ENCODE results near the gene MC3R.
"Not testable (repeated sequence)": the region's sequence is repeated elsewhere in the genome, so short reads cannot be mapped to it uniquely, and the experiment has no call there.

The MC3R gene

DNA sequence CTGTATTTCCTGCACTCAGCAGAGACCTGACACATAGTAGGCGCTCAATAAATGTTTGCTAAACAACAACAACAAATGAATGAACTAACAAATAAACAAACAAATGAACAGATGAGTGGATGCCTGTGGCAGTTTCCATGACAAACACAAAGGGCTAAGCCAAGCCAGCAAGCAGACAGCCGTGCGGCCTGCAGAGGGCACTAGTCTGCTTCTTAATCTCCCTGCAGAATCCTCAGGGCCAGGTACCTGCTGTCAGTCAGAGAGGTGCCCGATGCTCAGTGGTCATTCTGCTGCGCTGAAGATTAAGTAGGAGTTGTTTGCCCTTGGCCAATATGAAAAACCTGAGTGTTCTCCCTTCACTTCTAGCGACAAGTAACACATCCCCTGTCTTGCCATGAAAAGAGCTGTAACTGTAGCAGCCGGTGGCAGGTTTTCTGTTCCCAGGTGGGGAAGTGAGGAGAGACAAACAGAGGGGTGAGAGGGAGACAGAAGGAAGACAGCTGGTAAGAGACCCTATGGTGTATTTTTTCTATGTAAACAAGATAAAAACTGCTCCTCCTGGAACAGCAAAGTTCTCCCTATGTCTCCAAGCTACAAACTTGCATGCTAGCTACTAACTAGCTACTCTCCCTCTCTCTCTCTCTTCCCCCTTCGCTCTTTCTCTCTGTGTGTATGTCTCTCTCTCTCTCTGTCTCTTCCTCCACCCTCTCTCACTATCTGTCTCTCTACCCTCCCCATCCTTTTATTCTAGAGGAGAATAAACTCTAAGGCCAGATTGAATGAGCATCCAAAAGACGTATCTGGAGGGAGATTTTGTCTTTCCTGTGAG is at the start of gene MC3R:
Gene MC3R, plus strand, starts transcription at position 779 of the 829 bp plus-strand sequence. CDS start 112 bp downstream, outside the sequence.
- in situ Hi-C loops (cut with MboI; ENCODE audit: low sequenced_read_pairs) = no loop called here

- in situ Hi-C loops (cut with MboI; ENCODE audit: low sequenced_read_pairs) = no loop called here
Observed at GRCh38 chr20:56200456-56200855, 48.1 kb upstream of the MC3R start.

DNA sequence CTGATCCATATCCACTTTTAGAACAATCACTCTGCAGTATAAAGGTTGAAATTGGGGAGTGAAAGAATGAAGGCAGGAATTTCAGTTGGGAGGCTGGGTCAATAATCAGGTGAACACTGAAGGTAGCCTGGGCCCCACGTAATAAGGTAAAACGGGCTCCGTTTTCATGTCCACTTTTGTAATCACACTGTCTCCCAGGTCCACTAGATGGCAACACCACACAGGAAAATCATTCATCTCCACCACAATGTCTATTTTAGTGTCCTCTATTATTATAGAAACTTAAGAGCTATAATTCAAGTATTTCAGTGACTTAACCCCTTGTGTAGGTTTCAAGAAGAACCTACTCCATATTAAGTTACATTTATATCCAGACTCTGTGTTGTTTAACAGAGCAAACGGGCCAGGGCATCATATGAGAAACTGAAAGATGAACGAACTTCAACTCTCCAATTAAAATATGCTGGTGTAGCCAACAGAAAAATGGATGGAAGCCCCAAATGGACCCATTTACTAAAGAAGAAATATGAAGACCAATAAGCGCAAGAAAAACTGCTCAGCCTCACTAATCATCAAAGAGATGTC is 45.9 kb upstream of the MC3R start:
- in situ Hi-C loops (cut with MboI; ENCODE audit: low sequenced_read_pairs) = no loop called here

- in situ Hi-C loops (cut with MboI; ENCODE audit: low sequenced_read_pairs) = no loop called here
Observed at GRCh38 chr20:56204206-56204605, 44.3 kb upstream of the MC3R start.

DNA sequence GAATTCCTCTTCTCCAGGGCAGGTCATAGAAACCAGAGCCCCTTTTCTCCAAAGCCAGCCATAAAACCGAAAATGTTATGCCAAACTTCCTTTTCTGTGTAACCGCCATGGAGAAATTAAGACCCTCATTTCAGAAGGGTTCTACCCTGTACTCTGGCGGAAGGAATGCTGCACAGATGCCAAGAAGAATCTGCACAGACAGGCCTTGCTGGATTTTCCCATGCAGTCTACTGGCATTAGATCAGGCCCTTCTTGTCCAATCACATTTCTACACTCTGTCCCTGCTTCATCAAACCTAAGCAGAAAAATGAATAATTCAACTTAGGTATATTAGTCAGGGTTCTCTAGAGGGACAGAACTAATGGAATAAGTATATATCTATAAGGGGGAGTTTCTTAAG is 43.2 kb upstream of the MC3R start:
- in situ Hi-C loops (cut with MboI; ENCODE audit: low sequenced_read_pairs) = no loop called here

GRCh38 chr20:56207656-56208055 is 40.9 kb upstream of the MC3R start:
- in situ Hi-C loops (cut with MboI; ENCODE audit: low sequenced_read_pairs) = no loop called here

GRCh38 chr20:56208121-56208520 is 40.4 kb upstream of the MC3R start:
- in situ Hi-C loops (cut with MboI; ENCODE audit: low sequenced_read_pairs) = no loop called here

DNA sequence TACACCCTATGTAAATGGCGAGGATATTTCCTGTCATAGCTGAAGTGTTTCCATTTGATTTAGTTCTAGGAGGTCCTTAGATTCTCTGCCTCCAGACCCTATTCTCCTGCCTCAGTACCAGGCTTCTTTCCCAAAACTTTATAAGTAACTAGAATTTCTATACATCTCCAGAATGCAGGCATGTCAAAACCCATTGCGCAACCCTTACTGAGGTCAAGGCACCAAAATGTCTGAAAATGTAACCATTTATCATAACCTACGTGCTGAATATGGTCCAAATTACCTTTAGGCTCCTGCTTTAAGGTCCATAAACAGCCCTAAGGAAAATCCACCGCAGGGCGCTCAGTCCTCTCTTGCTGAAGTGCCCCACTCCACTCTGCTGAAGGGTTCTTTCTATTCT is 37.5 kb upstream of the MC3R start:
- in situ Hi-C loops (cut with MboI; ENCODE audit: low sequenced_read_pairs) = no loop called here

DNA sequence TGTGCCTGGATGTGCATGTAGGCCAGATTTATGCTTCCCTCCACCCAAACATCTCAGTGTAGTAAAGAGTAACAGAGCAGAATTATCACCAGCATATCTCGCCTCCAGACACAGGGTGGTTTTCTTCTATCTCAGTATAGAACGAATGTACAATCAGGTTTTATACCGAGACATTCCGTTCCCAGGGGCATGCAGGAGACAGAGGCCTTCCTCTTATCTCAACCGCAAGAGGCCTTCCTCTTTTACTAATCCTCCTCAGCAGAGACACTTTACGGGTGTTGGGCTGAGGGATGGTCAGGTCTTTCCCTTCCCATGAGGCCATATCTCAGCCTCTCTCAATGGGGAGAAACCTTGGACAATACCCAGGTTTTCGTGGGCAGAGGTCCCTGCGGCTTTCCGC is 36.4 kb upstream of the MC3R start:
- in situ Hi-C loops (cut with MboI; ENCODE audit: low sequenced_read_pairs) = no loop called here

DNA sequence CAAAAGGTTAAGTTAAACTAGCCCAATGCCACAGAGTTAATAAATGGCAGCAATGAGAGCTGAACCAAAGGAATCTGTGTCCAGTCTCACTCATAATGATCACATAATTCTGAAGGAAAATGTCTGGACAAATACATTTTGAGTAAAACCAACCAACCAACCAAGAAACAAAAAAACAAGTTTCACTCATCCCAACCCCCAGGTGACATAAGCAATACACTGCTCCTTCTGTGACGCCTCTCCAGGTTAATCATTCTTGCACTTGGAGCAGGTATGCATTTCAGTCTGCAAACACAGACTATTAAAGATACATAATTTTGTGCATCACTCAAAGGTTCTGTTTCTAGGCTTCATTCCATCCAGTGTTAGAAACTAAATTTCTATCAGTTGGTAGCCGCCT is 35.2 kb upstream of the MC3R start:
- in situ Hi-C loops (cut with MboI; ENCODE audit: low sequenced_read_pairs) = no loop called here

- in situ Hi-C loops (cut with MboI; ENCODE audit: low sequenced_read_pairs) = no loop called here
Observed at GRCh38 chr20:56215115-56215514, 33.4 kb upstream of the MC3R start.

- in situ Hi-C loops (cut with MboI; ENCODE audit: low sequenced_read_pairs) = no loop called here
Observed at GRCh38 chr20:56217829-56218228, 30.7 kb upstream of the MC3R start.

- in situ Hi-C loops (cut with MboI; ENCODE audit: low sequenced_read_pairs) = not testable (repeated sequence)
Observed at GRCh38 chr20:56221186-56221585, 27.3 kb upstream of the MC3R start.

DNA sequence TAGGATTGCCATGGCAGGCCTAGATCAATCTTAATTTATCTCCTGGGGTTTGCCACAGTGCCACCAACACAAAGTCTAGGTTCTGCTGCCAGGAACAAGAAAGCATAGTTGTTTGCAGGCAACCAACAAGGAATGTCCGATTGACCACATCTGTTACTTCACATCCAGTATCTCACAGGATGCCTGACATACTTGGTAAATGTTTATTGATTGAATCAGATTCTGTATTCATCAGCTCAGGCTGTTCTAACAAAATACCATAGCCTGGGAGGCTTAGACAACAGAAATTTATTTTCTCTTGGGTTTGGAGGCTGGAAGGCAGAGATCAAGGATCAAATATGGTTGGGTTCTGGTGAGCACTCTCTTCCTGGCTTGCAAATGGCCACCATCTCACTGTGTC is 26.3 kb upstream of the MC3R start:
- in situ Hi-C loops (cut with MboI; ENCODE audit: low sequenced_read_pairs) = no loop called here

DNA sequence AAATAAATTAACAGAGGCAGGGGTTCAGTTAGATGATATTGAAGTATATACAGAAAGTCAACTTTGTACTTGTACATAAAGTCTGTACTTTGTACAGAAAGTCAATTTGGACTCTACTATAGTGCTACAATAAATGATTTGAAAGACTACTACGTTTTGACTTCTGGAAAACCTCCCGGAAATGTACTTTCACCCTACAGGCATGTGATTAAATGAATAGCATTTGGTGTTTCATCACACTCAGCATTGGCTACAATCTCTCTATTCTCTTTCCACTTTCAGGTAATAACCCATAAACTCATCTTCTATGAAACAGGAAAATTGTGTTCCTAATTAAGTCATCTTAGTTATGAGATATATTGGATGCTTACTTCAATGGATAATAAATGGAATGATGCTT is 25.6 kb upstream of the MC3R start:
- in situ Hi-C loops (cut with MboI; ENCODE audit: low sequenced_read_pairs) = no loop called here

DNA sequence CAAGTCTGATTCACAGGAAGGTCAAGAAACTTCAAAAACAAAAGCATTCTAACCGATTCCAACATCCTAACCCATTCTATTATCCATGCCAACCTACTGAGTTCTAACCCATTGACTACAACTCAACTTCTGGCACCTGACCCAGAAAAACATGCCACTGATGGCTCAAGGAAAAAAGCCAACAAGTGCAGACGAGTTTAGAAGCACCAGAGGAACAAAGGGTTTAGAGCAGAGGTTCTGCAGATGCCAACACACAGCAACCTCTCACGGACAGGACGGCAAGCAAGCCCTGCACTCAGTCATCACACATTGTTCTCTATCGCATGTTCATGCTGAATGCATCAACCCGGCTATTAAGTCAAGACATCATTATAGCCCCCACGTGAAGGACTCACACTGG is 25.2 kb upstream of the MC3R start:
- in situ Hi-C loops (cut with MboI; ENCODE audit: low sequenced_read_pairs) = no loop called here

GRCh38 chr20:56228021-56228420 is 20.5 kb upstream of the MC3R start:
- in situ Hi-C loops (cut with MboI; ENCODE audit: low sequenced_read_pairs) = no loop called here

- in situ Hi-C loops (cut with MboI; ENCODE audit: low sequenced_read_pairs) = no loop called here
Observed at GRCh38 chr20:56229812-56230211, 18.7 kb upstream of the MC3R start.

DNA sequence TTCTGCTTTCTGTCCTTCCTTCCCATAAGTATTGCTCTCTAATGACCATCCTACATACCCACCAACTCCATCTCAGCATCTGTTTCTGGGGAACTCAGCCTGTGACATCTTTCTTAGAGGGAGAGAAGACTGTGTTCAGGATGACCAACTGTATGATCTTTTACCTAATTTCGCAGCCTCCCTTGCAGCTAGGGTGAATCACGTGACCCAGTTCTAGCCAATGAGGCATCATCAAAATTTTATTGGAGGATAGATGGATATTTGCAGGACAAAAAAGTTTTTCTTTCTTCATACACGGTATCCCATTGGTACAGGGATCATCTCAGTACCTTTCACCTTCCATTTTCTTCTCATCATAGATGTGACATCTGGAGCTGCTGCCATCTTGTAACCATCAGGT is 14.4 kb upstream of the MC3R start:
- in situ Hi-C loops (cut with MboI; ENCODE audit: low sequenced_read_pairs) = no loop called here

DNA sequence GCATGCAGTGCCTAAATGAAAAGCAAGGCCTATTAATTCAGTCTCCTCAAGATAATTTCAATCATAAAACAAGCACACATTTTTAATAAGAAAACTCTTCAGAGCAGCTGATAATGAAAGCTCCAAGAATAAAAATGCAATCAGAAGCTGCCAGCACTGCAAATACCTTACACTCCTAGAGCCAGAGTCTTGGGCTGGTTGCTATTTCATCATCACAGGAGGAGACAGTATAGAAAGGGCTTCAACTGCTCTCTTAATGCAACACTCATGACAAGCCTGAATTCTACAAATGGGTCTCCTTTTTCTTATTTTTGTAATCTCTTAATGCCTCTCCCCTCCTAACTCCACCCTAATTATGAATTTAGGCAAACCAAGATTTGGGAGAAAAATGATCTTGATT is 11.2 kb upstream of the MC3R start:
- in situ Hi-C loops (cut with MboI; ENCODE audit: low sequenced_read_pairs) = no loop called here

DNA sequence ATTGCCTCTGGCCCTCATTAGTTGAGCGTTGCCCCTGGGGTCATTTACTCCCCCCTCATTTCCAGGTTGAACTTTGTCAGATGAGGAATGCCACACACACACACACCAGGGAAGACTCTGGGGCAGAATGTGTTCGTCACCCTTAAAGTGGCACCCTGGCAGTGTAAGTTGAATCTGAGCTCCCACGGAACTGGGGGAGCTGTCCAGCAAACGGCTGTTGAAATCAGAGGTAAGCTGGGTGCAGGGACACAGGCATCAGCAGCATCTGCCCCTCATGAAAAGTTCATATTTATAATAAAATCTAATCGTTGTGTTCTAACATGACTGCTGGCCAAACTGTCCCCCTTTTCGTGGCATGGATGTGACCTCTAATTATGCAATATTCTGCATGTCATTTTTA is 4.3 kb upstream of the MC3R start:
- in situ Hi-C loops (cut with MboI; ENCODE audit: low sequenced_read_pairs) = no loop called here

DNA sequence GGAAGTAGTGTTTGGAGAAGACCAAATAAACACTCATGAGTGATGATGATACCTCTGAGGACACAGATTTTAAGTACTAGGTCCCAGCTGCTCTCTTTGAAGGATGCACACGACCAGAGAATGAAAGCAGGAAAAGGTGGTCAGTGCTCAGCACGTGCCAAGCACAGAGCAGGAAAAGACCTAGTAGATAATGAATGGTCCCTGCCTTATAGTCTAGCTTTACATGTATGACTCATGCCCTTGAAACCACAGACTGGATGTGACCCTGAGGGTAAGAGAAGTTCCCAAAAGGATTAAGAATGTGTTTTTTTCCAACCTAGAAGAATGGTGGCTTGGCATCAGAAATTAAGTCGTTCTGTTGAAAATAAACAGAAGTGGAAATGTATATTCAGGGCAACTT is 2.8 kb upstream of the MC3R start:
- in situ Hi-C loops (cut with MboI; ENCODE audit: low sequenced_read_pairs) = no loop called here

Measured in HL-60/S4 treated with retinoic acid at 250 ng/mL for 4 days and 3 days (cell line).